K562 (cell line): ENCODE measurements around the gene ACP4. TPM values are rescaled to one million over a fixed set of nuclear protein-coding genes. Genes with fewer than 3 reads are reported as not detected.
A peak's percentile ranks its signal among the peaks of the same experiment; 100 is the strongest.

Source experiments
- ATAC-seq: fragments of 200-7000 bp; cut with Tn5 transposase; 3 replicates; pipeline ENCODE4 v1.9.1; 2020; ENCODE audit warnings: moderate library complexity
- BruUV-seq: library from RNA; stranded (reverse); fragments of 400-500 nt; replicated peaks from 2 replicates; lab custom pipeline; 2021; lab: Mats Ljungman, UMichigan
- CTCF ChIA-PET: fragments of 300-600 bp; formaldehyde crosslinking; extraction: SDS; loops from one replicate; lab custom pipeline; 2021; ENCODE audit warnings: low intra/inter-chr PET ratio; lab: Yijun Ruan, JAX
- POLR2A ChIA-PET: fragments of 300-600, 350-650 bp; sonication (Branson Sonifier 250); formaldehyde crosslinking; extraction: SDS; loops from one replicate; lab custom pipeline; 2021; ENCODE audit warnings: antibody characterized with exemption, inconsistent platforms; lab: Yijun Ruan, JAX
- DNase-seq, 4 experiments: peaks; one replicate each; pipeline versions ENCODE4 v3.0.0 to v3.0.0-alpha.2; 2011 to 2018; ENCODE audit warnings: low spot score in 3 of 4, mixed read lengths in 3 of 4; ENCODE audit errors: extremely low read depth in 1 of 4
- FAIRE-seq: peaks from 2 replicates; lab custom pipeline; 2011; peaks lifted over from hg19 to GRCh38; lab: Jason Lieb, UNC
- H2AFZ ChIP-seq: 2 replicates; pipeline ENCODE4 v1.6.0; 2011; ENCODE audit warnings: low read depth, low read length, control low read depth, inconsistent platforms
- H3K27ac ChIP-seq: fragments of 200-600 bp; 3 replicates; pipeline ENCODE4 v1.8.0; 2011; ENCODE audit warnings: low read depth, mild to moderate bottlenecking, control low read depth, inconsistent platforms, low read length, moderate library complexity, mixed read lengths; ENCODE audit errors: extremely low read depth
- H3K27me3 ChIP-seq, 2 experiments: fragments of 300-600 bp in 1 of 2; 2 replicates in 1 of 2; 3 replicates in 1 of 2; pipeline versions ENCODE4 v1.6.0 to v1.8.0; 2011; ENCODE audit warnings: inconsistent platforms in 2 of 2, low read length in 2 of 2, mild to moderate bottlenecking in 1 of 2, mixed read lengths in 1 of 2, moderate library complexity in 1 of 2; ENCODE audit not compliant: control insufficient read depth in 2 of 2, insufficient read depth in 2 of 2
- H3K36me3 ChIP-seq: fragments of 300-600 bp; 3 replicates; pipeline ENCODE4 v1.8.0; 2011; ENCODE audit warnings: mild to moderate bottlenecking, low read length, inconsistent platforms; ENCODE audit not compliant: control insufficient read depth, insufficient read depth
- H3K4me1 ChIP-seq, 2 experiments: fragments of 200-600 bp in 1 of 2; replicated peaks in 1 of 2; 2 replicates in 1 of 2; 3 replicates in 1 of 2; pipeline versions ENCODE4 v1.5.1 to v1.8.0; 2011; ENCODE audit warnings: inconsistent platforms in 2 of 2, low read length in 2 of 2, mild to moderate bottlenecking in 1 of 2, mixed read lengths in 1 of 2, moderate library complexity in 1 of 2; ENCODE audit not compliant: control insufficient read depth in 2 of 2, insufficient read depth in 2 of 2
- H3K4me2 ChIP-seq: 2 replicates; pipeline ENCODE4 v1.6.1; 2011; ENCODE audit warnings: low read length, control low read depth, inconsistent platforms, mixed read lengths; ENCODE audit not compliant: insufficient read depth
- H3K4me3 ChIP-seq: fragments of 200-600 bp; sonication (generic), shearing (Covaris generic); 2 replicates; pipeline ENCODE4 v1.5.1; 2016; ENCODE audit warnings: control low read depth, inconsistent platforms
- H3K79me2 ChIP-seq: fragments of 200-600 bp; 3 replicates; pipeline ENCODE4 v1.8.0; 2011; ENCODE audit warnings: low read length, inconsistent platforms; ENCODE audit not compliant: control insufficient read depth, insufficient read depth
- H3K9ac ChIP-seq, 2 experiments: 2 replicates each; pipeline versions ENCODE4 v1.6.0 to v1.6.1; 2011; ENCODE audit warnings: low read depth in 2 of 2, low read length in 2 of 2, control low read depth in 1 of 2, inconsistent platforms in 1 of 2, mild to moderate bottlenecking in 1 of 2, mixed read lengths in 1 of 2; ENCODE audit not compliant: insufficient read depth in 1 of 2
- H3K9me1 ChIP-seq: one replicate; pipeline ENCODE4 v1.6.0; 2011; ENCODE audit warnings: inconsistent platforms, mild to moderate bottlenecking, low read length, moderate library complexity; ENCODE audit not compliant: control insufficient read depth, insufficient read depth
- H3K9me3 ChIP-seq: replicated peaks from 2 replicates; pipeline ENCODE4 v1.5.1; 2011; ENCODE audit warnings: low read depth, low read length, inconsistent platforms; ENCODE audit not compliant: control insufficient read depth, insufficient read depth
- H4K20me1 ChIP-seq: replicated peaks from 2 replicates; pipeline ENCODE4 v1.6.1; 2011; ENCODE audit warnings: low read length, inconsistent platforms, mixed read lengths; ENCODE audit not compliant: control insufficient read depth, insufficient read depth
- ARID1B ChIP-seq: fragments of 450-650 bp; IDR thresholded peaks from 2 replicates; pipeline ENCODE4 v1.6.1; 2016; ENCODE audit warnings: antibody characterized with exemption, mild to moderate bottlenecking, inconsistent platforms
- KLF10 ChIP-seq: fragments of 250-450 bp; sonication (Bioruptor Pico); IDR thresholded peaks from 2 replicates; pipeline ENCODE4 v1.6.1; 2021; ENCODE audit warnings: matching md5 sums
- MTA2 ChIP-seq: fragments of 450-650 bp; IDR thresholded peaks from 2 replicates; pipeline ENCODE4 v1.6.1; 2016; ENCODE audit warnings: low read depth
- MYC ChIP-seq, 2 experiments: fragments of 250-450 bp in 1 of 2; sonication (Bioruptor Pico) in 1 of 2; IDR thresholded peaks; 2 replicates each; pipeline versions ENCODE4 v1.5.1 to v1.6.1; 2012 to 2021; ENCODE audit warnings: low read depth in 2 of 2, borderline replicate concordance in 1 of 2, improper control_type of control experiment in 1 of 2, low read length in 1 of 2, mild to moderate bottlenecking in 1 of 2, moderate library complexity in 1 of 2
- PHF21A ChIP-seq: fragments of 450-650 bp; IDR thresholded peaks from 2 replicates; pipeline ENCODE4 v1.6.1; 2017; ENCODE audit warnings: low read depth, borderline replicate concordance
- POLR2AphosphoS2 ChIP-seq: IDR thresholded peaks from 2 replicates; pipeline ENCODE4 v1.6.1; 2012; ENCODE audit warnings: low read length, improper control_type of control experiment
- RFX1 ChIP-seq: fragments of 450-650 bp; IDR thresholded peaks from 2 replicates; pipeline ENCODE4 v1.6.1; 2016; ENCODE audit warnings: mild to moderate bottlenecking, moderate library complexity
- ZEB2 ChIP-seq: fragments of 450-650 bp; IDR thresholded peaks from 2 replicates; pipeline ENCODE4 v1.6.1; 2016
- ZNF3 ChIP-seq: fragments of 250-450 bp; sonication (Bioruptor Pico); IDR thresholded peaks from 2 replicates; pipeline ENCODE4 v1.5.0; 2021; ENCODE audit warnings: mild to moderate bottlenecking, moderate library complexity
- ZNF75A ChIP-seq: fragments of 450-650 bp; formaldehyde crosslinking; IDR thresholded peaks from 2 replicates; pipeline ENCODE4 v1.4.0; 2020; ENCODE audit warnings: mild to moderate bottlenecking
- WGBS: fragments of 100-300 bp; shearing (Covaris generic); methylation state at CpG from one replicate; pipeline ENCODE4 v1.1.6; 2016; ENCODE audit warnings: low coverage, mixed read lengths; ENCODE audit not compliant: insufficient coverage; ENCODE audit errors: missing lambda C conversion rate; 5-methylcytosine and 5-hydroxymethylcytosine counted together
- in situ Hi-C: fragments of 300-500 bp; cut with MboI; formaldehyde crosslinking; loops from 4 replicates; pipeline ENCODE4 v1.15.0; 2018; ENCODE audit warnings: inconsistent platforms, mixed read lengths
- intact Hi-C: fragments of 100-400 bp; cut with micrococcal nuclease; formaldehyde crosslinking; loops from 2 replicates; pipeline ENCODE4 v1.14.2; 2022
- polyA plus RNA-seq, 8 experiments: library from polyadenylated mRNA; depleted of rRNA in 4 of 8; stranded (reverse) in 5 of 8; unstranded in 3 of 8; fragments of >200 nt; fragmentation: Nextera tagmentation in 2 of 8; fragmentation: Illumina TruSeq in 1 of 8; extraction: Ambion mirVana in 2 of 8; extraction: Trizol in 1 of 8; gene quantifications; 2 replicates each; pipeline versions ENCODE4 v1.2.1 to v1.2.3, GENCODE V29; 2011 to 2014; ENCODE audit warnings: inconsistent platforms in 1 of 8, missing spikeins in 1 of 8
- total RNA-seq, 7 experiments: library from RNA; depleted of rRNA in 6 of 7; stranded (reverse); fragments of >200 nt in 6 of 7; fragmentation: Illumina TruSeq in 2 of 7; extraction: Trizol in 2 of 7; gene quantifications; 2 replicates each; pipeline versions ENCODE4 v1.2.1 to v1.2.3, GENCODE V29; 2011 to 2021; ENCODE audit warnings: low replicate concordance in 1 of 7
- TF ChIP-seq, protein P1 (sequence below): fragments of 450-650 bp; IDR thresholded peaks from 2 replicates; pipeline ENCODE4 v1.6.1; 2016; ENCODE audit warnings: mild to moderate bottlenecking, moderate library complexity

The ACP4 gene
- total and polyA plus RNA-seq, 9 of the 15 experiments (the other 6 are each of a cell fraction or from before 2014, with no cell fraction given), result not detected

DNA sequence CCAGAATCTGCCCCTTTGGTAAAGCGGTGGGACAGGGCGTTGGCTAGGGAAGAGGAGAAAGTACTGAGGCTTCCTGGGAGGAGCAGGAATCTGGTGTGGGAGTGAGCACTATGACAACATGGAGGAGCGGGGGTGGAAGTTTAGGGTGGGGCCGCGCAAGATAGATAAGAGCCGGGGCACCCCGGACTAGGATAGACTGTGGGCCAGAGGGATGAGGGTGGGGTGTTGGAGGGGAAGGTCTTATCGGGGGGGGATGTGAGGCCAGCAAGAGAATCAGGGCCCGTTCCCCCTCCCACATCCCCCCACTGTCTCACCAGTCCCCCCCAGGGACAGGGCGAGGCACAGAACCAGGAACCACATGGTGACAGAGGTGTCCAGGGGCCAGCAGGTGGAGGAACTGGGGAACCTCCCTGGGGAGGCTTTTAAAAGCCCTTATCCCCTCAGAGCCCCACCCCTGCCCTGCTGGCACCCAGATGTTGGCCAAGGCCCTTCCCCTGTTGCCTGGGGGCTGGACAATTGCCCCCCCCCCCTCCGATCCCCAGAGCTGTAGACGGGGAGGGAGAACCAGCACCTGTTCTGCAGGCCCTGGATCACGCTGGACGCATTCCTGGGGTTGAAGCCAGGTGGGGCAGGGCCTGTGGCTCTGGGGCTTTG is 33.3 kb downstream of the ACP4 start, which contains the start of gene KLK1:
TSS of gene KLK1 (minus strand) at position 399 of the 654 bp plus-strand sequence. CDS start at position 360, 39 bp downstream.
- H3K4me3 ChIP-seq, result no peak within 1 kb of the TSS
- ChIA-PET POLR2A (interaction anchor here (0.6 to 8.6 kb wide), 2 partner anchors 20 to 57 kb away, joined by 3 to 70 read pairs; no protein-coding TSS in a partner anchor), CTCF (interaction anchor here (0.5 kb wide), 1 partner anchor 14 kb away, joined by 3 read pairs; no protein-coding TSS in a partner anchor)
- peak; percentile 78 to 95 (median 90) for DNase-seq
- peak within 1 kb of the TSS; percentile 74 for H2AFZ ChIP-seq
- no peaks in the 10 kb centered on the region for H3K9me3 ChIP-seq
- intact Hi-C loops (no loop called here), in situ Hi-C loops (no loop called here)
- no peaks in the 10 kb centered on the region for H4K20me1 ChIP-seq
- WGBS, result 13% methylated on average over 9 of the region's 14 CpGs
- peak within 1 kb of the TSS; percentile 24 to 66; a peak in 2 of 4 replicates for H3K9ac ChIP-seq
- BruUV-seq, result no TSS peak
- peaks cover 0 to 13% of the 10 kb centered on the region in 2 experiments; a peak in 3 of 5 replicates for H3K27me3 ChIP-seq
- H3K79me2 ChIP-seq, result 0 out of 3 replicates have a peak, but pooled peaks cover 6% of the 10 kb centered on the region
- H3K4me2 ChIP-seq, result peak within 1 kb of the TSS; percentile 53
- ATAC-seq, result peak; percentile 68
- peaks cover 2% of the 10 kb centered on the region for H3K9me1 ChIP-seq
- peak; percentile 69 for FAIRE-seq
- no peaks in the 10 kb centered on the region for H3K36me3 ChIP-seq
- H3K4me1 ChIP-seq, result peaks cover 55 to 67% of the 10 kb centered on the region in 2 experiments
- no peak within 1 kb of the TSS for H3K27ac ChIP-seq
- TF ChIP-seq MYC (IDR thresholded peaks at IDR 0.05; ENCODE audit: low read depth, low read length) (peak; percentile 12; the same call in 1 of the 2 replicates), MYC (CRISPR knock-in tag; IDR thresholded peaks at IDR 0.05; ENCODE audit: borderline replicate concordance, low read depth) (peak; percentile 41; the same call in 1 of the 2 replicates), ARID1B (peak; percentile 83), MTA2 (peak; percentile 54; the same call in 1 of the 2 replicates), POLR2AphosphoS2 (no peak), ZEB2 (peak; percentile 42; the same call in 1 of the 2 replicates), ZNF3 (CRISPR knock-in tag) (no peak), ZNF75A (CRISPR knock-in tag) (no peak), PHF21A (peak; percentile 40; the same call in 1 of the 2 replicates), KLF10 (CRISPR knock-in tag) (no peak), RFX1 (no peak; the same call in 1 of the 2 replicates)
- TF ChIP-seq, protein P1, sequence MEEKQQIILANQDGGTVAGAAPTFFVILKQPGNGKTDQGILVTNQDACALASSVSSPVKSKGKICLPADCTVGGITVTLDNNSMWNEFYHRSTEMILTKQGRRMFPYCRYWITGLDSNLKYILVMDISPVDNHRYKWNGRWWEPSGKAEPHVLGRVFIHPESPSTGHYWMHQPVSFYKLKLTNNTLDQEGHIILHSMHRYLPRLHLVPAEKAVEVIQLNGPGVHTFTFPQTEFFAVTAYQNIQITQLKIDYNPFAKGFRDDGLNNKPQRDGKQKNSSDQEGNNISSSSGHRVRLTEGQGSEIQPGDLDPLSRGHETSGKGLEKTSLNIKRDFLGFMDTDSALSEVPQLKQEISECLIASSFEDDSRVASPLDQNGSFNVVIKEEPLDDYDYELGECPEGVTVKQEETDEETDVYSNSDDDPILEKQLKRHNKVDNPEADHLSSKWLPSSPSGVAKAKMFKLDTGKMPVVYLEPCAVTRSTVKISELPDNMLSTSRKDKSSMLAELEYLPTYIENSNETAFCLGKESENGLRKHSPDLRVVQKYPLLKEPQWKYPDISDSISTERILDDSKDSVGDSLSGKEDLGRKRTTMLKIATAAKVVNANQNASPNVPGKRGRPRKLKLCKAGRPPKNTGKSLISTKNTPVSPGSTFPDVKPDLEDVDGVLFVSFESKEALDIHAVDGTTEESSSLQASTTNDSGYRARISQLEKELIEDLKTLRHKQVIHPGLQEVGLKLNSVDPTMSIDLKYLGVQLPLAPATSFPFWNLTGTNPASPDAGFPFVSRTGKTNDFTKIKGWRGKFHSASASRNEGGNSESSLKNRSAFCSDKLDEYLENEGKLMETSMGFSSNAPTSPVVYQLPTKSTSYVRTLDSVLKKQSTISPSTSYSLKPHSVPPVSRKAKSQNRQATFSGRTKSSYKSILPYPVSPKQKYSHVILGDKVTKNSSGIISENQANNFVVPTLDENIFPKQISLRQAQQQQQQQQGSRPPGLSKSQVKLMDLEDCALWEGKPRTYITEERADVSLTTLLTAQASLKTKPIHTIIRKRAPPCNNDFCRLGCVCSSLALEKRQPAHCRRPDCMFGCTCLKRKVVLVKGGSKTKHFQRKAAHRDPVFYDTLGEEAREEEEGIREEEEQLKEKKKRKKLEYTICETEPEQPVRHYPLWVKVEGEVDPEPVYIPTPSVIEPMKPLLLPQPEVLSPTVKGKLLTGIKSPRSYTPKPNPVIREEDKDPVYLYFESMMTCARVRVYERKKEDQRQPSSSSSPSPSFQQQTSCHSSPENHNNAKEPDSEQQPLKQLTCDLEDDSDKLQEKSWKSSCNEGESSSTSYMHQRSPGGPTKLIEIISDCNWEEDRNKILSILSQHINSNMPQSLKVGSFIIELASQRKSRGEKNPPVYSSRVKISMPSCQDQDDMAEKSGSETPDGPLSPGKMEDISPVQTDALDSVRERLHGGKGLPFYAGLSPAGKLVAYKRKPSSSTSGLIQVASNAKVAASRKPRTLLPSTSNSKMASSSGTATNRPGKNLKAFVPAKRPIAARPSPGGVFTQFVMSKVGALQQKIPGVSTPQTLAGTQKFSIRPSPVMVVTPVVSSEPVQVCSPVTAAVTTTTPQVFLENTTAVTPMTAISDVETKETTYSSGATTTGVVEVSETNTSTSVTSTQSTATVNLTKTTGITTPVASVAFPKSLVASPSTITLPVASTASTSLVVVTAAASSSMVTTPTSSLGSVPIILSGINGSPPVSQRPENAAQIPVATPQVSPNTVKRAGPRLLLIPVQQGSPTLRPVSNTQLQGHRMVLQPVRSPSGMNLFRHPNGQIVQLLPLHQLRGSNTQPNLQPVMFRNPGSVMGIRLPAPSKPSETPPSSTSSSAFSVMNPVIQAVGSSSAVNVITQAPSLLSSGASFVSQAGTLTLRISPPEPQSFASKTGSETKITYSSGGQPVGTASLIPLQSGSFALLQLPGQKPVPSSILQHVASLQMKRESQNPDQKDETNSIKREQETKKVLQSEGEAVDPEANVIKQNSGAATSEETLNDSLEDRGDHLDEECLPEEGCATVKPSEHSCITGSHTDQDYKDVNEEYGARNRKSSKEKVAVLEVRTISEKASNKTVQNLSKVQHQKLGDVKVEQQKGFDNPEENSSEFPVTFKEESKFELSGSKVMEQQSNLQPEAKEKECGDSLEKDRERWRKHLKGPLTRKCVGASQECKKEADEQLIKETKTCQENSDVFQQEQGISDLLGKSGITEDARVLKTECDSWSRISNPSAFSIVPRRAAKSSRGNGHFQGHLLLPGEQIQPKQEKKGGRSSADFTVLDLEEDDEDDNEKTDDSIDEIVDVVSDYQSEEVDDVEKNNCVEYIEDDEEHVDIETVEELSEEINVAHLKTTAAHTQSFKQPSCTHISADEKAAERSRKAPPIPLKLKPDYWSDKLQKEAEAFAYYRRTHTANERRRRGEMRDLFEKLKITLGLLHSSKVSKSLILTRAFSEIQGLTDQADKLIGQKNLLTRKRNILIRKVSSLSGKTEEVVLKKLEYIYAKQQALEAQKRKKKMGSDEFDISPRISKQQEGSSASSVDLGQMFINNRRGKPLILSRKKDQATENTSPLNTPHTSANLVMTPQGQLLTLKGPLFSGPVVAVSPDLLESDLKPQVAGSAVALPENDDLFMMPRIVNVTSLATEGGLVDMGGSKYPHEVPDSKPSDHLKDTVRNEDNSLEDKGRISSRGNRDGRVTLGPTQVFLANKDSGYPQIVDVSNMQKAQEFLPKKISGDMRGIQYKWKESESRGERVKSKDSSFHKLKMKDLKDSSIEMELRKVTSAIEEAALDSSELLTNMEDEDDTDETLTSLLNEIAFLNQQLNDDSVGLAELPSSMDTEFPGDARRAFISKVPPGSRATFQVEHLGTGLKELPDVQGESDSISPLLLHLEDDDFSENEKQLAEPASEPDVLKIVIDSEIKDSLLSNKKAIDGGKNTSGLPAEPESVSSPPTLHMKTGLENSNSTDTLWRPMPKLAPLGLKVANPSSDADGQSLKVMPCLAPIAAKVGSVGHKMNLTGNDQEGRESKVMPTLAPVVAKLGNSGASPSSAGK, result peak; percentile 29; the same call in 1 of the 2 replicates
